Panc1 (cell line): Measurements from ENCODE around the gene MAP3K13. TPM values are rescaled to one million over a fixed set of nuclear protein-coding genes. Genes with fewer than 3 reads are reported as not detected.

Experiments used
- ATAC-seq: fragments of 200-7000 bp; cut with Tn5 transposase; 2 replicates; pipeline ENCODE4 v1.9.1; 2020; ENCODE audit warnings: mild to moderate bottlenecking, moderate library complexity
- BruUV-seq: library from RNA; stranded (reverse); fragments of 400-500 nt; replicated peaks from 2 replicates; lab custom pipeline; 2021; lab: Mats Ljungman, UMichigan
- CTCF ChIA-PET: fragments of 300-600 bp; sonication (Branson Sonifier 250); formaldehyde crosslinking; loops from one replicate; lab custom pipeline; 2022; ENCODE audit warnings: antibody characterized with exemption; lab: Charles Lee
- POLR2A ChIA-PET: fragments of 300-600 bp; sonication (Branson Sonifier 250); formaldehyde crosslinking; loops from one replicate; lab custom pipeline; 2022; ENCODE audit warnings: antibody characterized with exemption; lab: Charles Lee
- DNase-seq: peaks from one replicate; pipeline ENCODE4 v3.0.0-alpha.2; 2010; ENCODE audit warnings: low read depth, low spot score
- H3K27ac ChIP-seq: 2 replicates; pipeline ENCODE4 v1.5.1; 2011; ENCODE audit warnings: mild to moderate bottlenecking, low read length, inconsistent platforms
- H3K27me3 ChIP-seq: fragments of 200-500 bp; sonication (Bioruptor generic); 2 replicates; pipeline ENCODE4 v1.6.0; 2014; ENCODE audit warnings: low read length, inconsistent platforms; ENCODE audit not compliant: control insufficient read depth, insufficient read depth
- H3K36me3 ChIP-seq: fragments of 200-500 bp; sonication (Bioruptor generic); 2 replicates; pipeline ENCODE4 v1.5.1; 2014; ENCODE audit warnings: inconsistent platforms, mild to moderate bottlenecking, low read length, moderate library complexity; ENCODE audit not compliant: control insufficient read depth, insufficient read depth
- H3K4me1 ChIP-seq: 2 replicates; pipeline ENCODE4 v1.5.1; 2011; ENCODE audit warnings: inconsistent platforms, mild to moderate bottlenecking, low read length, moderate library complexity; ENCODE audit not compliant: control insufficient read depth, insufficient read depth
- H3K4me3 ChIP-seq, 2 experiments: 2 replicates each; pipeline ENCODE4 v1.5.1; 2011 to 2012; ENCODE audit warnings: low read depth in 2 of 2, low read length in 2 of 2, mild to moderate bottlenecking in 2 of 2, inconsistent platforms in 1 of 2, moderate library complexity in 1 of 2
- H3K9me3 ChIP-seq: fragments of 200-500 bp; sonication (Bioruptor generic); 2 replicates; pipeline ENCODE4 v1.5.1; 2014; ENCODE audit warnings: low read depth, mild to moderate bottlenecking, inconsistent platforms, low read length, moderate library complexity; ENCODE audit not compliant: control insufficient read depth, insufficient read depth
- POLR2AphosphoS5 ChIP-seq: IDR thresholded peaks from 2 replicates; pipeline ENCODE4 v1.6.1; 2012; ENCODE audit warnings: mild to moderate bottlenecking, low read depth, low read length, moderate library complexity
- SIN3A ChIP-seq: IDR thresholded peaks from 2 replicates; pipeline ENCODE4 v1.6.1; 2012; ENCODE audit warnings: low read depth, mild to moderate bottlenecking, low read length, moderate library complexity, borderline replicate concordance; ENCODE audit not compliant: insufficient read depth
- TCF7L2 ChIP-seq: IDR thresholded peaks from 2 replicates; pipeline ENCODE4 v1.6.1; 2011; ENCODE audit warnings: mild to moderate bottlenecking, low read depth, low read length, inconsistent platforms
- in situ Hi-C: cut with HindIII; loops from 2 replicates; pipeline ENCODE4 v1.10.0; 2016; ENCODE audit warnings: low sequenced_read_pairs, low pct_unique_long_range_greater_than_20kb
- intact Hi-C: fragments of 100-400 bp; cut with micrococcal nuclease; formaldehyde crosslinking; loops from one replicate; pipeline ENCODE4 v1.10.0; 2022; ENCODE audit not compliant: unreplicated experiment
- total RNA-seq: library from RNA; stranded (reverse); gene quantifications from one replicate; pipeline ENCODE4 v1.2.1, GENCODE V29; 2021; ENCODE audit not compliant: unreplicated experiment
- TF ChIP-seq, protein P1 (sequence below), 2 experiments: IDR thresholded peaks; 2 replicates each; pipeline ENCODE4 v1.6.1; 2011 to 2012; ENCODE audit warnings: low read depth in 2 of 2, control low read depth in 1 of 2, low read length in 1 of 2, mild to moderate bottlenecking in 1 of 2, moderate library complexity in 1 of 2; ENCODE audit not compliant: insufficient read depth in 1 of 2
- TF ChIP-seq, protein P2 (sequence below): fragments of 450-650 bp; IDR thresholded peaks from 2 replicates; pipeline ENCODE4 v1.5.1; 2017; ENCODE audit warnings: mild to moderate bottlenecking

The MAP3K13 gene
- total RNA-seq, 1 experiment from 2014 or later, result 26.6 TPM

DNA sequence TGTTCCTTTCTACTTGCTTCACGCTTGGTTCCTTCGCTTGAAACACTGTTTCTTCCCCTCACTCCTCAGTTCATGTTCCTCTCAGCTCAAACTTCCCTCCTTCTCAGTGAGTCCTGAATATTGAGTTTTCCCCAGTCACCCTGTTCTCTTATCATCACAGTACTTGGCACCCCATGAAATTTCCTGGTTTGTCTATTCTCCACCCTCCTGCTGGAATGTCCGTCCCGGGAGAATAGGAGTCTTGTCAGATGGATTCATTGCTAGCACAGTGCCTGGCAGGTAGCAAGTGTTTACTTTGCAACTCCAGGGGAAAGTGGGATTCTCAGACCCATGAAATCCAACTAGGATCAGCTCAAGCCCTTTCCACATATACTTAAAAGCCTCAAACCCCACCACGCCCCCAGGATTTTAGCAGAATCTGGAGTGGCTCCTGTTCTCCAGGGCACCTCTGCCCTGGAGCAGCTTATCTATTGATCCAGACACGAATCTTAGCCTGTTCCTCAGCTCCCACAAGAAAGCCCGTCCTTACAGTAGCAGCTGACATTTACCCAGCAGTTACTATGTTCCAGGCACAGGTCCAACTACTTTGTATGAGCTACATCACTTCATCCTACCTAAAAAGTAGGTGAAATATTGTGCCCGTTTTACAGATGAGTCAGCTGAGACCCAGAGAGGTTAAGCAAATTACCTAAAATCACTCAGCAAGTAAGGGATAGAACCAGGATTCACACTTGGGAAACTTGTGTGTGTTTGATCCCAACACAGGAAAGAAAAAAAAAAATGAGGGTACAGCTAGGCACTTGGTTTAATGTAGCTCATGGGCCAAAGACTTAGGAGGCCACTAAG, 36.8 kb upstream of the MAP3K13 start:
- ChIA-PET CTCF (no interaction called here), POLR2A (interaction anchor here (0.5 kb wide), 1 partner anchor 13 kb away, joined by 3 read pairs; no protein-coding TSS in a partner anchor)
- intact Hi-C loops, result no loop called here

DNA sequence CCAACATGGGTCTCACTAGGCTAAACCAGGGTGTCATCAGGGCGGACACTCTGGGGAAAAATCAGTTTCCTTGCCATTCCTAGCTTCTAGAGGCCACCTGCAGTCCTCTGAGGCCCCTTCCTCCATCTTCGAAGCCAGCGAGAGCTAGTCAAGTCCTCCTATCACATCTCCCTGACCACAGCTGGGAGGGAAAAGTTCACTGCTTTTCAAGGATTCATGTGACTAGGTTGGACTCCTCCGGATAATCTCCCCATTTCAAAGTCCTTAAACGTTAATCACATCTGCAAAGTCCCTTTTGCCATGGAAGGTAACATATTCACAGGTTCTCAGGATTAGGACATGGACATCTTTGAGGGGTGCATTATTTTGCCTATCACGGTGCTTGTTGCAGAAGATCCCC, 35.9 kb upstream of the MAP3K13 start:
- in situ Hi-C loops, result no loop called here
- POLR2A ChIA-PET, result no interaction called here
- no peaks in the 10 kb centered on the region for H3K36me3 ChIP-seq

More for the DNA sequence above, 36.8 kb upstream of the MAP3K13 start:
- ATAC-seq, result no peak
- TF ChIP-seq, protein P1, sequence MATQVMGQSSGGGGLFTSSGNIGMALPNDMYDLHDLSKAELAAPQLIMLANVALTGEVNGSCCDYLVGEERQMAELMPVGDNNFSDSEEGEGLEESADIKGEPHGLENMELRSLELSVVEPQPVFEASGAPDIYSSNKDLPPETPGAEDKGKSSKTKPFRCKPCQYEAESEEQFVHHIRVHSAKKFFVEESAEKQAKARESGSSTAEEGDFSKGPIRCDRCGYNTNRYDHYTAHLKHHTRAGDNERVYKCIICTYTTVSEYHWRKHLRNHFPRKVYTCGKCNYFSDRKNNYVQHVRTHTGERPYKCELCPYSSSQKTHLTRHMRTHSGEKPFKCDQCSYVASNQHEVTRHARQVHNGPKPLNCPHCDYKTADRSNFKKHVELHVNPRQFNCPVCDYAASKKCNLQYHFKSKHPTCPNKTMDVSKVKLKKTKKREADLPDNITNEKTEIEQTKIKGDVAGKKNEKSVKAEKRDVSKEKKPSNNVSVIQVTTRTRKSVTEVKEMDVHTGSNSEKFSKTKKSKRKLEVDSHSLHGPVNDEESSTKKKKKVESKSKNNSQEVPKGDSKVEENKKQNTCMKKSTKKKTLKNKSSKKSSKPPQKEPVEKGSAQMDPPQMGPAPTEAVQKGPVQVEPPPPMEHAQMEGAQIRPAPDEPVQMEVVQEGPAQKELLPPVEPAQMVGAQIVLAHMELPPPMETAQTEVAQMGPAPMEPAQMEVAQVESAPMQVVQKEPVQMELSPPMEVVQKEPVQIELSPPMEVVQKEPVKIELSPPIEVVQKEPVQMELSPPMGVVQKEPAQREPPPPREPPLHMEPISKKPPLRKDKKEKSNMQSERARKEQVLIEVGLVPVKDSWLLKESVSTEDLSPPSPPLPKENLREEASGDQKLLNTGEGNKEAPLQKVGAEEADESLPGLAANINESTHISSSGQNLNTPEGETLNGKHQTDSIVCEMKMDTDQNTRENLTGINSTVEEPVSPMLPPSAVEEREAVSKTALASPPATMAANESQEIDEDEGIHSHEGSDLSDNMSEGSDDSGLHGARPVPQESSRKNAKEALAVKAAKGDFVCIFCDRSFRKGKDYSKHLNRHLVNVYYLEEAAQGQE (IDR thresholded peaks at IDR 0.05; ENCODE audit: insufficient read depth in 1 of 2, low read depth in 2 of 2, low read length in 1 of 2), result no peak
- TF ChIP-seq POLR2AphosphoS5 (no peak), SIN3A (no peak), TCF7L2 (no peak)
- TF ChIP-seq, protein P2, sequence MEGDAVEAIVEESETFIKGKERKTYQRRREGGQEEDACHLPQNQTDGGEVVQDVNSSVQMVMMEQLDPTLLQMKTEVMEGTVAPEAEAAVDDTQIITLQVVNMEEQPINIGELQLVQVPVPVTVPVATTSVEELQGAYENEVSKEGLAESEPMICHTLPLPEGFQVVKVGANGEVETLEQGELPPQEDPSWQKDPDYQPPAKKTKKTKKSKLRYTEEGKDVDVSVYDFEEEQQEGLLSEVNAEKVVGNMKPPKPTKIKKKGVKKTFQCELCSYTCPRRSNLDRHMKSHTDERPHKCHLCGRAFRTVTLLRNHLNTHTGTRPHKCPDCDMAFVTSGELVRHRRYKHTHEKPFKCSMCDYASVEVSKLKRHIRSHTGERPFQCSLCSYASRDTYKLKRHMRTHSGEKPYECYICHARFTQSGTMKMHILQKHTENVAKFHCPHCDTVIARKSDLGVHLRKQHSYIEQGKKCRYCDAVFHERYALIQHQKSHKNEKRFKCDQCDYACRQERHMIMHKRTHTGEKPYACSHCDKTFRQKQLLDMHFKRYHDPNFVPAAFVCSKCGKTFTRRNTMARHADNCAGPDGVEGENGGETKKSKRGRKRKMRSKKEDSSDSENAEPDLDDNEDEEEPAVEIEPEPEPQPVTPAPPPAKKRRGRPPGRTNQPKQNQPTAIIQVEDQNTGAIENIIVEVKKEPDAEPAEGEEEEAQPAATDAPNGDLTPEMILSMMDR, result no peak
- DNase-seq, result no peak
- H3K36me3 ChIP-seq, result no peaks in the 10 kb centered on the region
- H3K4me3 ChIP-seq, result no peak overlapping the region
- no peaks in the 10 kb centered on the region for H3K27me3 ChIP-seq
- H3K27ac ChIP-seq, result no peak overlapping the region
- no peaks in the 10 kb centered on the region for H3K9me3 ChIP-seq
- in situ Hi-C loops, result no loop called here
- BruUV-seq, result no TSS peak
- H3K4me1 ChIP-seq, result peaks cover 4% of the 10 kb centered on the region; the same call in 1 of the 2 replicates

More for the DNA sequence above, 35.9 kb upstream of the MAP3K13 start:
- BruUV-seq, result no TSS peak
- TF ChIP-seq, protein P1 (IDR thresholded peaks at IDR 0.05; ENCODE audit: insufficient read depth in 1 of 2, low read depth in 2 of 2, low read length in 1 of 2), result no peak
- TF ChIP-seq POLR2AphosphoS5 (no peak), SIN3A (no peak), TCF7L2 (no peak)
- TF ChIP-seq, protein P2, result no peak
- no peak overlapping the region for H3K4me3 ChIP-seq
- CTCF ChIA-PET, result no interaction called here
- H3K27ac ChIP-seq, result no peak overlapping the region
- DNase-seq (no peak), ATAC-seq (no peak)
- intact Hi-C loops, result no loop called here
- peaks cover 4% of the 10 kb centered on the region; the same call in 1 of the 2 replicates for H3K4me1 ChIP-seq
- H3K27me3 ChIP-seq, result no peaks in the 10 kb centered on the region
- H3K9me3 ChIP-seq, result no peaks in the 10 kb centered on the region
